Parathyroid adenoma (tissue), 2 donors: ENCODE measurements around the gene TEF.
"Not testable (repeated sequence)": the region's sequence is repeated elsewhere in the genome, so short reads cannot be mapped to it uniquely, and the experiment has no call there.

Source experiments
- H2AFZ ChIP-seq: fragments of 300-600 bp; sonication (generic); one replicate; pipeline ENCODE4 v1.7.0; 2017; ENCODE audit warnings: antibody characterized with exemption, mild to moderate bottlenecking
- H3K27ac ChIP-seq: fragments of 300-600 bp; sonication (generic); one replicate; pipeline ENCODE4 v1.7.0; 2017
- H3K27me3 ChIP-seq: fragments of 300-600 bp; sonication (generic); one replicate; pipeline ENCODE4 v1.7.0; 2017; ENCODE audit warnings: low read length; ENCODE audit not compliant: control insufficient read depth, insufficient read depth
- H3K36me3 ChIP-seq: fragments of 300-600 bp; sonication (generic); one replicate; pipeline ENCODE4 v1.7.0; 2017; ENCODE audit warnings: low read length; ENCODE audit not compliant: control insufficient read depth, insufficient read depth
- H3K4me1 ChIP-seq: fragments of 300-600 bp; sonication (generic); one replicate; pipeline ENCODE4 v1.7.0; 2017; ENCODE audit warnings: control low read depth
- H3K4me2 ChIP-seq: fragments of 300-600 bp; sonication (generic); one replicate; pipeline ENCODE4 v1.7.0; 2017; ENCODE audit warnings: low read length
- H3K4me3 ChIP-seq: fragments of 300-600 bp; sonication (generic); one replicate; pipeline ENCODE4 v1.7.0; 2017; ENCODE audit warnings: low read depth, low read length
- H3K79me2 ChIP-seq: fragments of 300-600 bp; sonication (generic); one replicate; pipeline ENCODE4 v1.7.0; 2017; ENCODE audit warnings: control low read depth
- H3K9ac ChIP-seq: fragments of 300-600 bp; sonication (generic); one replicate; pipeline ENCODE4 v1.7.0; 2017; ENCODE audit warnings: mild to moderate bottlenecking
- H3K9me3 ChIP-seq: fragments of 300-600 bp; sonication (generic); one replicate; pipeline ENCODE4 v1.7.0; 2017; ENCODE audit warnings: low read length; ENCODE audit not compliant: control insufficient read depth
- TF ChIP-seq, protein P1 (sequence below): fragments of 300-600 bp; sonication (generic); IDR thresholded peaks from one replicate; pipeline ENCODE4 v1.7.0; 2017; ENCODE audit warnings: antibody characterized with exemption, mild to moderate bottlenecking
- donor health status: primary hyperparathyroidism.

TEF gene

GRCh38 chr22:41425660-41426365, 44.1 kb downstream of the TEF start:
- H2AFZ ChIP-seq: no peak overlapping the region
- H3K4me3 ChIP-seq: no peak overlapping the region
- no peaks in the 10 kb centered on the region for H3K27me3 ChIP-seq
- H3K9ac ChIP-seq: no peak overlapping the region
- no peak overlapping the region for H3K27ac ChIP-seq
- peaks cover 2% of the 10 kb centered on the region for H3K79me2 ChIP-seq
- H3K36me3 ChIP-seq: no peaks in the 10 kb centered on the region
- H3K4me2 ChIP-seq: no peak overlapping the region
- TF ChIP-seq, protein P1, sequence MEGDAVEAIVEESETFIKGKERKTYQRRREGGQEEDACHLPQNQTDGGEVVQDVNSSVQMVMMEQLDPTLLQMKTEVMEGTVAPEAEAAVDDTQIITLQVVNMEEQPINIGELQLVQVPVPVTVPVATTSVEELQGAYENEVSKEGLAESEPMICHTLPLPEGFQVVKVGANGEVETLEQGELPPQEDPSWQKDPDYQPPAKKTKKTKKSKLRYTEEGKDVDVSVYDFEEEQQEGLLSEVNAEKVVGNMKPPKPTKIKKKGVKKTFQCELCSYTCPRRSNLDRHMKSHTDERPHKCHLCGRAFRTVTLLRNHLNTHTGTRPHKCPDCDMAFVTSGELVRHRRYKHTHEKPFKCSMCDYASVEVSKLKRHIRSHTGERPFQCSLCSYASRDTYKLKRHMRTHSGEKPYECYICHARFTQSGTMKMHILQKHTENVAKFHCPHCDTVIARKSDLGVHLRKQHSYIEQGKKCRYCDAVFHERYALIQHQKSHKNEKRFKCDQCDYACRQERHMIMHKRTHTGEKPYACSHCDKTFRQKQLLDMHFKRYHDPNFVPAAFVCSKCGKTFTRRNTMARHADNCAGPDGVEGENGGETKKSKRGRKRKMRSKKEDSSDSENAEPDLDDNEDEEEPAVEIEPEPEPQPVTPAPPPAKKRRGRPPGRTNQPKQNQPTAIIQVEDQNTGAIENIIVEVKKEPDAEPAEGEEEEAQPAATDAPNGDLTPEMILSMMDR: no peak
- H3K9me3 ChIP-seq: no peaks in the 10 kb centered on the region
- no peaks in the 10 kb centered on the region for H3K4me1 ChIP-seq

- Histone ChIP-seq H3K27ac (no peak overlapping the region), H3K9ac (no peak overlapping the region), H3K4me3 (no peak overlapping the region)
These were observed 47.6 kb downstream of the TEF start for GRCh38 chr22:41429232-41429950.

GRCh38 chr22:41429951-41430332, 48.2 kb downstream of the TEF start:
- H3K9me3 ChIP-seq: no peaks in the 10 kb centered on the region
- no peaks in the 10 kb centered on the region for H3K4me1 ChIP-seq
- TF ChIP-seq, protein P1: no peak
- no peak overlapping the region for H3K4me2 ChIP-seq
- no peak overlapping the region for H3K27ac ChIP-seq
- H3K36me3 ChIP-seq: no peaks in the 10 kb centered on the region
- peaks cover 8% of the 10 kb centered on the region for H3K79me2 ChIP-seq
- no peak overlapping the region for H2AFZ ChIP-seq
- H3K4me3 ChIP-seq: no peak overlapping the region
- no peaks in the 10 kb centered on the region for H3K27me3 ChIP-seq
- no peak overlapping the region for H3K9ac ChIP-seq

More at GRCh38 chr22:41429232-41429950, 47.6 kb downstream of the TEF start:
- no peaks in the 10 kb centered on the region for H3K36me3 ChIP-seq
- no peaks in the 10 kb centered on the region for H3K4me1 ChIP-seq
- H3K27me3 ChIP-seq: no peaks in the 10 kb centered on the region
- no peak overlapping the region for H2AFZ ChIP-seq
- peaks cover 3% of the 10 kb centered on the region for H3K79me2 ChIP-seq
- TF ChIP-seq, protein P1: no peak
- H3K4me2 ChIP-seq: no peak overlapping the region
- H3K9me3 ChIP-seq: no peaks in the 10 kb centered on the region

DNA sequence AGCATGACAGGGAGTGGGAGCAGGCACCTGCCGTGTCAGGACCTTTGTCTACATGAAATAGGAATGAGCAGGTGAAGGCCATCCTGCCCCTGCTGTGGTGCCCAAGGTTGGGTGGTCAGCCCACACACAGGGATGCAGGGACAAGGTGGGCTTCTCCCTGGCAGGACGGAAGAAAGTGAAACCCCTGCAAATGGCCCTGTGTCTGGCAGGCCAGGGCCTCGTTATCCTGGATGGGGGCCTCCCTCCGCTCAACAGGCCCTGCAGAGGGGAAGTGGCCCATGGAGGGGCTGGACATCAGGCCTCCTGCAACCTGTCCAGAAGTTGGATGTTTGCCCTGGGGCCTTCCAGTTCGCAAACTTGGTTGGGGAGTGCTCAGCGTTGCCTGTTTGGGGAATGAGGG, 49.9 kb downstream of the TEF start:
- TF ChIP-seq, protein P1: no peak
- no peak overlapping the region for H3K4me2 ChIP-seq
- no peak overlapping the region for H3K4me3 ChIP-seq
- no peaks in the 10 kb centered on the region for H3K4me1 ChIP-seq
- no peak overlapping the region for H3K9ac ChIP-seq
- H2AFZ ChIP-seq: no peak overlapping the region
- peaks cover 23% of the 10 kb centered on the region for H3K79me2 ChIP-seq
- H3K9me3 ChIP-seq: no peaks in the 10 kb centered on the region
- no peak overlapping the region for H3K27ac ChIP-seq
- H3K36me3 ChIP-seq: no peaks in the 10 kb centered on the region
- no peaks in the 10 kb centered on the region for H3K27me3 ChIP-seq

- not testable (repeated sequence) for H3K36me3 ChIP-seq, H3K4me3 ChIP-seq, H2AFZ ChIP-seq, H3K4me1 ChIP-seq, H3K27ac ChIP-seq, H3K9me3 ChIP-seq, H3K27me3 ChIP-seq, H3K4me2 ChIP-seq, H3K9ac ChIP-seq
- H3K79me2 ChIP-seq: peaks cover 24% of the 10 kb centered on the region
These were observed 51.7 kb downstream of the TEF start for GRCh38 chr22:41433480-41433879.

GRCh38 chr22:41434361-41435003, 52.7 kb downstream of the TEF start:
- peaks cover 24% of the 10 kb centered on the region for H3K79me2 ChIP-seq
- not testable (repeated sequence) for H3K4me1 ChIP-seq, H3K9me3 ChIP-seq, H3K4me3 ChIP-seq, H3K36me3 ChIP-seq, H2AFZ ChIP-seq, H3K27ac ChIP-seq, H3K27me3 ChIP-seq, H3K9ac ChIP-seq, H3K4me2 ChIP-seq
